IMR-90 (cell line): ENCODE results near the gene PEX11G. TPM values are rescaled to one million over a fixed set of nuclear protein-coding genes. Genes with fewer than 3 reads are reported as not detected.

ENCODE experiments used
- ATAC-seq: fragments of 200-7000 bp; cut with Tn5 transposase; 2 replicates; pipeline ENCODE4 v1.9.1; 2020; ENCODE audit warnings: low read depth, mild to moderate bottlenecking, moderate library complexity
- BruUV-seq: library from RNA; stranded (reverse); fragments of 400-500 nt; replicated peaks from 2 replicates; lab custom pipeline; 2021; lab: Mats Ljungman, UMichigan
- CTCF ChIA-PET: fragments of 300-600 bp; formaldehyde crosslinking; extraction: SDS; loops from one replicate; lab custom pipeline; 2021; ENCODE audit warnings: antibody characterized with exemption; lab: Yijun Ruan, JAX
- POLR2A ChIA-PET: fragments of 300-600 bp; sonication (Branson Sonifier 250); formaldehyde crosslinking; loops from one replicate; lab custom pipeline; 2022; ENCODE audit warnings: antibody characterized with exemption; ENCODE audit not compliant: unreplicated experiment; lab: Charles Lee
- DNase-seq: peaks from one replicate; pipeline ENCODE4 v3.0.0; 2013
- H2AFZ ChIP-seq: replicated peaks from 2 replicates; pipeline ENCODE3; 2013; ENCODE audit warnings: low read length, mild to moderate bottlenecking; ENCODE audit not compliant: poor library complexity
- H2AK5ac ChIP-seq: 2 replicates; pipeline ENCODE4 v1.6.1; 2013; ENCODE audit warnings: low read depth, low read length, inconsistent platforms
- H2AK9ac ChIP-seq: replicated peaks from 2 replicates; pipeline ENCODE3; 2013; ENCODE audit warnings: mild to moderate bottlenecking, low read depth, low read length, moderate library complexity; ENCODE audit not compliant: poor library complexity
- H2BK120ac ChIP-seq: 2 replicates; pipeline ENCODE4 v1.6.1; 2013; ENCODE audit warnings: low read depth, low read length, inconsistent platforms
- H2BK15ac ChIP-seq: 3 replicates; pipeline ENCODE4 v1.6.1; 2013; ENCODE audit warnings: low read depth, low read length, inconsistent platforms
- H2BK20ac ChIP-seq: 2 replicates; pipeline ENCODE4 v1.6.1; 2013; ENCODE audit warnings: low read depth, mild to moderate bottlenecking, inconsistent platforms, low read length, moderate library complexity
- H2BK5ac ChIP-seq: 2 replicates; pipeline ENCODE4 v1.6.1; 2013; ENCODE audit warnings: mild to moderate bottlenecking, low read depth, low read length, inconsistent platforms; ENCODE audit not compliant: poor library complexity, severe bottlenecking
- H3K14ac ChIP-seq: replicated peaks from 2 replicates; pipeline ENCODE4 v1.6.1; 2013; ENCODE audit warnings: low read depth, low read length, inconsistent platforms
- H3K18ac ChIP-seq: 2 replicates; pipeline ENCODE4 v1.6.1; 2013; ENCODE audit warnings: low read depth, low read length, control low read depth
- H3K23ac ChIP-seq: 2 replicates; pipeline ENCODE4 v1.6.1; 2013; ENCODE audit warnings: low read depth, low read length, inconsistent platforms
- H3K27ac ChIP-seq: 2 replicates; pipeline ENCODE4 v1.5.1; 2013; ENCODE audit warnings: mild to moderate bottlenecking, control low read depth, low read length; ENCODE audit not compliant: insufficient read depth
- H3K27me3 ChIP-seq: 2 replicates; pipeline ENCODE4 v1.6.1; 2013; ENCODE audit warnings: low read length; ENCODE audit not compliant: control insufficient read depth, insufficient read depth
- H3K36me3 ChIP-seq: 2 replicates; pipeline ENCODE4 v1.6.1; 2013; ENCODE audit warnings: low read length, mixed read lengths; ENCODE audit not compliant: control insufficient read depth, insufficient read depth
- H3K4ac ChIP-seq: 2 replicates; pipeline ENCODE4 v1.6.1; 2013; ENCODE audit warnings: low read depth, low read length, inconsistent platforms
- H3K4me1 ChIP-seq: 2 replicates; pipeline ENCODE4 v1.6.1; 2013; ENCODE audit warnings: low read length, mixed read lengths; ENCODE audit not compliant: control insufficient read depth, insufficient read depth
- H3K4me2 ChIP-seq: 2 replicates; pipeline ENCODE4 v1.6.1; 2013; ENCODE audit warnings: low read depth, mild to moderate bottlenecking, control low read depth, low read length, moderate library complexity
- H3K4me3 ChIP-seq: 2 replicates; pipeline ENCODE4 v1.5.1; 2013; ENCODE audit warnings: low read depth, mild to moderate bottlenecking, control low read depth, low read length, moderate library complexity; ENCODE audit not compliant: insufficient read depth
- H3K56ac ChIP-seq: 2 replicates; pipeline ENCODE4 v1.6.1; 2013; ENCODE audit warnings: low read length, inconsistent platforms; ENCODE audit not compliant: insufficient read depth; ENCODE audit errors: extremely low read depth
- H3K79me1 ChIP-seq, 2 experiments: 2 replicates each; pipeline ENCODE4 v1.6.1; 2013; ENCODE audit warnings: low read length in 2 of 2, inconsistent platforms in 1 of 2, low read depth in 1 of 2
- H3K9ac ChIP-seq: 2 replicates; pipeline ENCODE4 v1.6.1; 2013; ENCODE audit warnings: low read depth, low read length, control low read depth
- H3K9me1 ChIP-seq: 2 replicates; pipeline ENCODE4 v1.6.1; 2013; ENCODE audit warnings: low read length, inconsistent platforms; ENCODE audit not compliant: insufficient read depth
- H3K9me3 ChIP-seq: 2 replicates; pipeline ENCODE4 v1.6.1; 2013; ENCODE audit warnings: low read length; ENCODE audit not compliant: control insufficient read depth, insufficient read depth
- H4K20me1 ChIP-seq: 2 replicates; pipeline ENCODE4 v1.6.1; 2013; ENCODE audit warnings: low read length, inconsistent platforms; ENCODE audit not compliant: insufficient read depth
- H4K5ac ChIP-seq: 2 replicates; pipeline ENCODE4 v1.6.1; 2013; ENCODE audit warnings: mild to moderate bottlenecking, low read depth, low read length, control low read depth
- H4K8ac ChIP-seq, 2 experiments: 2 replicates each; pipeline ENCODE4 v1.6.1; 2013; ENCODE audit warnings: low read depth in 2 of 2, low read length in 2 of 2, control low read depth in 1 of 2, inconsistent platforms in 1 of 2
- H4K91ac ChIP-seq: 2 replicates; pipeline ENCODE4 v1.6.1; 2013; ENCODE audit warnings: low read depth, low read length, inconsistent platforms; ENCODE audit not compliant: insufficient read depth
- BHLHE40 ChIP-seq: fragments of 150-350 bp; IDR thresholded peaks from 2 replicates; pipeline ENCODE4 v1.6.1; 2016; ENCODE audit warnings: mild to moderate bottlenecking, low read depth, low read length
- FOS ChIP-seq: fragments of 150-350 bp; IDR thresholded peaks from 2 replicates; pipeline ENCODE4 v1.6.1; 2016; ENCODE audit warnings: low read depth, low read length
- RCOR1 ChIP-seq: IDR thresholded peaks from 2 replicates; pipeline ENCODE4 v1.6.1; 2012; ENCODE audit warnings: mild to moderate bottlenecking, low read length, improper control_type of control experiment; ENCODE audit not compliant: insufficient replicate concordance
- WGBS, 2 experiments: methylation state at CpG; one replicate each; pipeline versions ENCODE4 v1.1.5 to v1.1.7; 2013; ENCODE audit warnings: missing lambda C conversion rate in 2 of 2; ENCODE audit not compliant: insufficient read length in 1 of 2; ENCODE audit errors: extremely low coverage in 2 of 2; 5-methylcytosine and 5-hydroxymethylcytosine counted together
- dilution Hi-C: fragments of 300-500 bp; cut with HindIII; formaldehyde crosslinking; loops from one replicate; pipeline ENCODE4 v1.14.3; 2018; ENCODE audit warnings: low sequenced_read_pairs; ENCODE audit not compliant: unreplicated experiment
- in situ Hi-C: fragments of 300-500 bp; cut with MboI; formaldehyde crosslinking; loops from 3 replicates; pipeline ENCODE4 v1.14.3; 2019; ENCODE audit warnings: low sequenced_read_pairs, inconsistent platforms, mixed read lengths
- intact Hi-C: fragments of 100-400 bp; cut with micrococcal nuclease; formaldehyde crosslinking; loops from 2 replicates; pipeline ENCODE4 v1.10.0; 2022
- polyA plus RNA-seq, 3 experiments: library from polyadenylated mRNA; depleted of rRNA; stranded (reverse); fragments of >200 nt; gene quantifications; 2 replicates each; pipeline ENCODE4 v1.2.3, GENCODE V29; 2012; ENCODE audit warnings: low replicate concordance in 1 of 3
- total RNA-seq: library from RNA; depleted of rRNA; stranded (reverse); fragments of >200 nt; gene quantifications from 2 replicates; pipeline ENCODE4 v1.2.3, GENCODE V29; 2012
- TF ChIP-seq, protein P1 (sequence below): fragments of 150-350 bp; IDR thresholded peaks from 2 replicates; pipeline ENCODE4 v1.6.1; 2017; ENCODE audit warnings: mild to moderate bottlenecking, antibody characterized with exemption, low read length, low read depth

Gene PEX11G
- total and polyA plus RNA-seq, 2 of the 4 experiments (the other 2 are of a cell fraction), result 0.72 to 1.7 TPM

DNA sequence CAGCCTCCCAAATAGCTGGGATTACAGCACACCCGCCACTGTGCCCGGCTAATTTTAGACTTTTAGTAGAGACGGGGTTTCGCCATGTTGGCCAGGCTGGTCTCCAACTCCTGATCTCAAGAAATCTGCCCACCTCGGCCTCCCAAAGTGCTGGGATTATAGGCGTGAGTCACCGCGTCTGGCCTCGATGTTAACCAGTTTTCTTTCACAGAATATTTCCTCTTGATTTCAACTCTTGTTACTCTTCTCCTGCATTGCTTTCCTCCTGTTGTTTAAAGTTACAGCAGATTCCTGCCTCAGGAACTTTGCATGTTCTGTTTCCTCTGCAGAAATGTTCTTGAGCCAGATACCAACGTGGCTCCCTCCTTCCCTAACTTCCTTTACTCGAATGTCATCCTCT lies 3.7 kb upstream of the PEX11G start:
- peaks cover 4% of the 10 kb centered on the region; the same call in 1 of the 2 replicates for H3K9me1 ChIP-seq
- no peak overlapping the region for H4K91ac ChIP-seq
- H3K9ac ChIP-seq, result no peak overlapping the region
- no peak overlapping the region for H2BK5ac ChIP-seq
- WGBS, 2 experiments, result 92% methylated on average over 4 of the region's 11 CpGs; no CpG with 5 or more reads in 1 of the 2 experiments
- H3K9me3 ChIP-seq, result no peaks in the 10 kb centered on the region
- ChIA-PET POLR2A (no interaction called here), CTCF (no interaction called here)
- DNase-seq (no peak), ATAC-seq (no peak)
- H4K5ac ChIP-seq, result no peak overlapping the region
- no peak overlapping the region for H2BK120ac ChIP-seq
- no peaks in the 10 kb centered on the region for H4K20me1 ChIP-seq
- no peak overlapping the region for H2BK20ac ChIP-seq
- H3K23ac ChIP-seq, result no peak overlapping the region
- H3K18ac ChIP-seq, result no peak overlapping the region
- intact Hi-C loops, result no loop called here
- H3K36me3 ChIP-seq, result no peaks in the 10 kb centered on the region
- H2AK9ac ChIP-seq, result no peak overlapping the region
- H2AFZ ChIP-seq, result no peak overlapping the region
- no peak overlapping the region for H3K27ac ChIP-seq
- no peak overlapping the region for H3K56ac ChIP-seq
- H3K4me1 ChIP-seq, result peaks cover 4% of the 10 kb centered on the region; the same call in 1 of the 2 replicates
- no peak overlapping the region for H3K4me2 ChIP-seq
- H3K4me3 ChIP-seq, result no peak overlapping the region
- dilution Hi-C loops, result no loop called here
- H4K8ac ChIP-seq, result no peak overlapping the region
- in situ Hi-C loops, result no loop called here
- no peak for TF ChIP-seq FOS
- TF ChIP-seq, protein P1, sequence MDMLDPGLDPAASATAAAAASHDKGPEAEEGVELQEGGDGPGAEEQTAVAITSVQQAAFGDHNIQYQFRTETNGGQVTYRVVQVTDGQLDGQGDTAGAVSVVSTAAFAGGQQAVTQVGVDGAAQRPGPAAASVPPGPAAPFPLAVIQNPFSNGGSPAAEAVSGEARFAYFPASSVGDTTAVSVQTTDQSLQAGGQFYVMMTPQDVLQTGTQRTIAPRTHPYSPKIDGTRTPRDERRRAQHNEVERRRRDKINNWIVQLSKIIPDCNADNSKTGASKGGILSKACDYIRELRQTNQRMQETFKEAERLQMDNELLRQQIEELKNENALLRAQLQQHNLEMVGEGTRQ, result no peak
- no peak for TF ChIP-seq BHLHE40
- TF ChIP-seq RCOR1, result no peak
- no peak overlapping the region for H2BK15ac ChIP-seq
- no peak overlapping the region for H3K4ac ChIP-seq
- no peak overlapping the region for H3K14ac ChIP-seq
- BruUV-seq, result no TSS peak
- no peaks in the 10 kb centered on the region for H3K79me1 ChIP-seq
- no peak overlapping the region for H2AK5ac ChIP-seq
- H3K27me3 ChIP-seq, result no peaks in the 10 kb centered on the region; the same call in 1 of the 2 replicates
